PC-3 (cell line): ENCODE measurements around the gene CFAP57.

Source experiments
- EZH2 ChIP-seq: fragments of 300-600 bp; sonication (generic); IDR thresholded peaks from one replicate; pipeline ENCODE4 v1.6.1; 2017; ENCODE audit warnings: antibody characterized with exemption, mild to moderate bottlenecking, low read length; ENCODE audit not compliant: unreplicated experiment
- TF ChIP-seq, protein P1 (sequence below): fragments of 300-600 bp; sonication (generic); conservative IDR thresholded peaks from 2 replicates; pipeline ENCODE4 v1.5.1; 2017; ENCODE audit warnings: antibody characterized with exemption, low read depth, mild to moderate bottlenecking, low read length

- TF ChIP-seq, protein P1, sequence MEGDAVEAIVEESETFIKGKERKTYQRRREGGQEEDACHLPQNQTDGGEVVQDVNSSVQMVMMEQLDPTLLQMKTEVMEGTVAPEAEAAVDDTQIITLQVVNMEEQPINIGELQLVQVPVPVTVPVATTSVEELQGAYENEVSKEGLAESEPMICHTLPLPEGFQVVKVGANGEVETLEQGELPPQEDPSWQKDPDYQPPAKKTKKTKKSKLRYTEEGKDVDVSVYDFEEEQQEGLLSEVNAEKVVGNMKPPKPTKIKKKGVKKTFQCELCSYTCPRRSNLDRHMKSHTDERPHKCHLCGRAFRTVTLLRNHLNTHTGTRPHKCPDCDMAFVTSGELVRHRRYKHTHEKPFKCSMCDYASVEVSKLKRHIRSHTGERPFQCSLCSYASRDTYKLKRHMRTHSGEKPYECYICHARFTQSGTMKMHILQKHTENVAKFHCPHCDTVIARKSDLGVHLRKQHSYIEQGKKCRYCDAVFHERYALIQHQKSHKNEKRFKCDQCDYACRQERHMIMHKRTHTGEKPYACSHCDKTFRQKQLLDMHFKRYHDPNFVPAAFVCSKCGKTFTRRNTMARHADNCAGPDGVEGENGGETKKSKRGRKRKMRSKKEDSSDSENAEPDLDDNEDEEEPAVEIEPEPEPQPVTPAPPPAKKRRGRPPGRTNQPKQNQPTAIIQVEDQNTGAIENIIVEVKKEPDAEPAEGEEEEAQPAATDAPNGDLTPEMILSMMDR = no peak
- TF ChIP-seq EZH2 = no peak
Measured at GRCh38 chr1:43153443-43153842, 18.7 kb upstream of the CFAP57 start.
